HCT116 (cell line): ENCODE data around the gene MCTP2.

ENCODE experiments used
- CEBPB ChIP-seq: IDR thresholded peaks from 2 replicates; pipeline ENCODE4 v1.6.1; 2012; ENCODE audit warnings: low read depth
- CTCF ChIP-seq, 3 experiments: fragments of 200-600 bp in 1 of 3; sonication (generic) in 1 of 3; IDR thresholded peaks in 2 of 3; conservative IDR thresholded peaks in 1 of 3; 2 replicates each; pipeline ENCODE4 v1.5.1; 2012 to 2017; ENCODE audit warnings: low read depth in 2 of 3, low read length in 2 of 3, antibody characterized with exemption in 1 of 3, borderline replicate concordance in 1 of 3, control low read depth in 1 of 3, mild to moderate bottlenecking in 1 of 3, mixed read lengths in 1 of 3, mixed run types in 1 of 3, moderate library complexity in 1 of 3; ENCODE audit not compliant: insufficient read depth in 1 of 3
- POLR2A ChIP-seq: IDR thresholded peaks from 2 replicates; pipeline ENCODE4 v1.7.0; 2011; ENCODE audit warnings: borderline replicate concordance; ENCODE audit not compliant: insufficient read depth, insufficient read length; ENCODE audit errors: extremely low read depth
- POLR2AphosphoS5 ChIP-seq: IDR thresholded peaks from 2 replicates; pipeline ENCODE4 v1.6.1; 2011; ENCODE audit warnings: mild to moderate bottlenecking, low read depth, low read length, moderate library complexity
- SP1 ChIP-seq: IDR thresholded peaks from 2 replicates; pipeline ENCODE4 v1.6.1; 2012; ENCODE audit warnings: low read depth
- TF ChIP-seq, protein P1 (sequence below): IDR thresholded peaks from 2 replicates; pipeline ENCODE4 v1.6.1; 2012; ENCODE audit warnings: low read depth

DNA sequence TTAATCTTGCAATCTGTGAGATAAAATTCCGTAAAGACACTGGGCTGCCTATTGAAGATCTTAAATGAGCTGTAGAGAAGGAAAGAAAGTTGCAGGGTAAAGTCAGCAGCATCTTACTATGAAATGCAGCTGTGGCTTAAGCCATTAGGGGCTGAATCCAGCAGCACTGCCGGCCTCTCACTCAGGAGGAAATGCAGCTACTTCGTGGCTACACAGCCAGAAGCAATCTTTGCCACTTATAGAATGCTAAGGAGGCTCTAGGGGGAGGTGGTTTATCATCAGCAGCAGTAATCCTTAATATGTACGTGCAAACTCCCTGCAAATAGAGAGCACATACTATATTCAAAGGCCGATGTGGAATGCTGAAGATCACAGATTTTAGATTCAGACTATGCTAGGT lies 19.1 kb upstream of the MCTP2 start:
- TF ChIP-seq, protein P1, sequence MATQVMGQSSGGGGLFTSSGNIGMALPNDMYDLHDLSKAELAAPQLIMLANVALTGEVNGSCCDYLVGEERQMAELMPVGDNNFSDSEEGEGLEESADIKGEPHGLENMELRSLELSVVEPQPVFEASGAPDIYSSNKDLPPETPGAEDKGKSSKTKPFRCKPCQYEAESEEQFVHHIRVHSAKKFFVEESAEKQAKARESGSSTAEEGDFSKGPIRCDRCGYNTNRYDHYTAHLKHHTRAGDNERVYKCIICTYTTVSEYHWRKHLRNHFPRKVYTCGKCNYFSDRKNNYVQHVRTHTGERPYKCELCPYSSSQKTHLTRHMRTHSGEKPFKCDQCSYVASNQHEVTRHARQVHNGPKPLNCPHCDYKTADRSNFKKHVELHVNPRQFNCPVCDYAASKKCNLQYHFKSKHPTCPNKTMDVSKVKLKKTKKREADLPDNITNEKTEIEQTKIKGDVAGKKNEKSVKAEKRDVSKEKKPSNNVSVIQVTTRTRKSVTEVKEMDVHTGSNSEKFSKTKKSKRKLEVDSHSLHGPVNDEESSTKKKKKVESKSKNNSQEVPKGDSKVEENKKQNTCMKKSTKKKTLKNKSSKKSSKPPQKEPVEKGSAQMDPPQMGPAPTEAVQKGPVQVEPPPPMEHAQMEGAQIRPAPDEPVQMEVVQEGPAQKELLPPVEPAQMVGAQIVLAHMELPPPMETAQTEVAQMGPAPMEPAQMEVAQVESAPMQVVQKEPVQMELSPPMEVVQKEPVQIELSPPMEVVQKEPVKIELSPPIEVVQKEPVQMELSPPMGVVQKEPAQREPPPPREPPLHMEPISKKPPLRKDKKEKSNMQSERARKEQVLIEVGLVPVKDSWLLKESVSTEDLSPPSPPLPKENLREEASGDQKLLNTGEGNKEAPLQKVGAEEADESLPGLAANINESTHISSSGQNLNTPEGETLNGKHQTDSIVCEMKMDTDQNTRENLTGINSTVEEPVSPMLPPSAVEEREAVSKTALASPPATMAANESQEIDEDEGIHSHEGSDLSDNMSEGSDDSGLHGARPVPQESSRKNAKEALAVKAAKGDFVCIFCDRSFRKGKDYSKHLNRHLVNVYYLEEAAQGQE: no peak
- no peak for TF ChIP-seq CTCF (IDR thresholded peaks at IDR 0.05 in 2 of 3, conservative IDR thresholded peaks at IDR 0.05 in 1 of 3; ENCODE audit: borderline replicate concordance in 1 of 3, insufficient read depth in 1 of 3, low read depth in 2 of 3, low read length in 2 of 3)
- no peak for TF ChIP-seq POLR2AphosphoS5
- no peak for TF ChIP-seq POLR2A
- no peak for TF ChIP-seq CEBPB
- no peak for TF ChIP-seq SP1
